Common myeloid progenitor, CD34-positive (primary cell): ENCODE data around the gene CCDC24.

ENCODE experiments used
- CTCF ChIA-PET: fragments of 350-600 bp; sonication (Branson Sonifier 250); formaldehyde crosslinking; loops from one replicate; lab custom pipeline; 2021; ENCODE audit warnings: antibody characterized with exemption; lab: Charles Lee
- POLR2A ChIA-PET: fragments of 350-600 bp; sonication (Branson Sonifier 250); formaldehyde crosslinking; loops from one replicate; lab custom pipeline; 2021; ENCODE audit warnings: antibody characterized with exemption; lab: Charles Lee
- DNase-seq, 3 donors: peaks; one replicate each; pipeline versions ENCODE4 v3.0.0 to v3.0.0-alpha.2; 2013
- H3K27ac ChIP-seq, 2 experiments: 1 replicate in 1 of 2; 2 replicates in 1 of 2; pipeline ENCODE4 v1.7.0; 2013; ENCODE audit warnings: inconsistent platforms in 2 of 2, low read length in 2 of 2, mild to moderate bottlenecking in 2 of 2, low read depth in 1 of 2, moderate library complexity in 1 of 2; ENCODE audit not compliant: severe bottlenecking in 2 of 2, insufficient read depth in 1 of 2, poor library complexity in 1 of 2
- H3K27me3 ChIP-seq, 5 experiments: replicated peaks in 2 of 5; 1 replicate in 3 of 5; 2 replicates in 2 of 5; pipeline versions ENCODE4 v1.6.1 to v1.7.0; 2013; ENCODE audit warnings: low read length in 4 of 5, mild to moderate bottlenecking in 2 of 5, moderate library complexity in 2 of 5, inconsistent platforms in 1 of 5; ENCODE audit not compliant: insufficient read depth in 5 of 5, control insufficient read depth in 4 of 5
- H3K36me3 ChIP-seq, 4 experiments: 1 replicate in 2 of 4; 2 replicates in 2 of 4; pipeline versions ENCODE4 v1.6.1 to v1.7.0; 2013; ENCODE audit warnings: low read length in 3 of 4, control low read depth in 1 of 4, mild to moderate bottlenecking in 1 of 4; ENCODE audit not compliant: control insufficient read depth in 4 of 4, insufficient read depth in 4 of 4
- H3K4me1 ChIP-seq, 4 experiments: 1 replicate in 3 of 4; 2 replicates in 1 of 4; pipeline versions ENCODE4 v1.6.1 to v1.7.1; 2013; ENCODE audit warnings: low read length in 3 of 4, mild to moderate bottlenecking in 3 of 4, control low read depth in 1 of 4, inconsistent platforms in 1 of 4, moderate library complexity in 1 of 4; ENCODE audit not compliant: control insufficient read depth in 4 of 4, insufficient read depth in 4 of 4; ENCODE audit errors: control extremely low read depth in 1 of 4
- H3K4me3 ChIP-seq, 7 experiments: 1 replicate in 4 of 7; 2 replicates in 3 of 7; pipeline versions ENCODE4 v1.5.1 to v1.7.0; 2013; ENCODE audit warnings: mild to moderate bottlenecking in 7 of 7, low read length in 6 of 7, moderate library complexity in 6 of 7, inconsistent platforms in 2 of 7, low read depth in 2 of 7, control low read depth in 1 of 7; ENCODE audit not compliant: insufficient read depth in 4 of 7, control insufficient read depth in 1 of 7; ENCODE audit errors: extremely low read depth in 1 of 7
- H3K9me3 ChIP-seq, 5 experiments: 1 replicate in 4 of 5; 2 replicates in 1 of 5; pipeline versions ENCODE4 v1.6.1 to v1.7.1; 2013; ENCODE audit warnings: low read length in 4 of 5, mild to moderate bottlenecking in 2 of 5, inconsistent platforms in 1 of 5, low read depth in 1 of 5, moderate library complexity in 1 of 5; ENCODE audit not compliant: control insufficient read depth in 4 of 5, insufficient read depth in 2 of 5; ENCODE audit errors: control extremely low read depth in 1 of 5
- WGBS: methylation state at CpG from one replicate; pipeline ENCODE4 v1.1.5; 2013; ENCODE audit not compliant: insufficient coverage; 5-methylcytosine and 5-hydroxymethylcytosine counted together

The CCDC24 gene

GRCh38 chr1:43979261-43979527 is 12.2 kb upstream of the CCDC24 start:
- no peak for DNase-seq
- Histone ChIP-seq H3K36me3 (peaks cover 2 to 38% (median 17%) of the 10 kb centered on the region in 4 experiments), H3K27ac (no peak overlapping the region), H3K4me3 (peak overlapping the region in 5 of 7 experiments; percentile 37 to 80 (median 61)), H3K4me1 (peaks cover 5 to 49% (median 34%) of the 10 kb centered on the region in 4 experiments), H3K27me3 (no peaks in the 10 kb centered on the region), H3K9me3 (no peaks in the 10 kb centered on the region)
- CTCF ChIA-PET = interaction anchor here (1.1 kb wide), 1 partner anchor 10 kb away, joined by 3 read pairs; no protein-coding TSS in a partner anchor
- POLR2A ChIA-PET = no interaction called here
- WGBS = 0% methylated on average over 43 of the region's 45 CpGs

GRCh38 chr1:43979528-43980254 is 11.7 kb upstream of the CCDC24 start:
- peak in 2 of 3 donors; percentile 15 to 31 for DNase-seq
- H3K27ac ChIP-seq = no peak overlapping the region
- CTCF ChIA-PET = interaction anchor here (1.1 kb wide), 1 partner anchor 10 kb away, joined by 3 read pairs; no protein-coding TSS in a partner anchor
- no peaks in the 10 kb centered on the region for H3K9me3 ChIP-seq
- WGBS = 9% methylated on average over 22 of the region's 45 CpGs
- peaks cover 4 to 45% (median 31%) of the 10 kb centered on the region in 4 experiments for H3K4me1 ChIP-seq
- no peaks in the 10 kb centered on the region for H3K27me3 ChIP-seq
- H3K36me3 ChIP-seq = peaks cover 2 to 43% (median 21%) of the 10 kb centered on the region in 4 experiments
- H3K4me3 ChIP-seq = peak overlapping the region in 6 of 7 experiments; percentile 24 to 80 (median 58)
- POLR2A ChIA-PET = no interaction called here

- POLR2A ChIA-PET = no interaction called here
- Histone ChIP-seq H3K4me1 (peaks cover 4 to 45% (median 29%) of the 10 kb centered on the region in 4 experiments), H3K27ac (no peak overlapping the region), H3K9me3 (no peaks in the 10 kb centered on the region), H3K27me3 (no peaks in the 10 kb centered on the region), H3K4me3 (peak overlapping the region in 3 of 7 experiments; percentile 61 to 80 (median 67)), H3K36me3 (peaks cover 2 to 49% (median 22%) of the 10 kb centered on the region in 4 experiments)
- no peak for DNase-seq
- CTCF ChIA-PET = interaction anchor here (1.1 kb wide), 1 partner anchor 9 kb away, joined by 3 read pairs; no protein-coding TSS in a partner anchor
- 93% methylated on average over 10 of the region's 13 CpGs for WGBS
These were observed 10.9 kb upstream of the CCDC24 start for GRCh38 chr1:43980255-43981134.

GRCh38 chr1:43981135-43981491 is 10.3 kb upstream of the CCDC24 start:
- H3K4me3 ChIP-seq = no peak overlapping the region
- H3K4me1 ChIP-seq = peaks cover 1 to 39% (median 23%) of the 10 kb centered on the region in 4 experiments
- no peak for DNase-seq
- ChIA-PET CTCF (no interaction called here), POLR2A (no interaction called here)
- H3K36me3 ChIP-seq = peaks cover 2 to 54% (median 24%) of the 10 kb centered on the region in 4 experiments
- H3K27me3 ChIP-seq = no peaks in the 10 kb centered on the region
- WGBS = 91% methylated on average over 19 of the region's 20 CpGs
- H3K27ac ChIP-seq = no peak overlapping the region
- H3K9me3 ChIP-seq = no peaks in the 10 kb centered on the region

GRCh38 chr1:43981636-43982035 is 9.8 kb upstream of the CCDC24 start:
- no peaks in the 10 kb centered on the region for H3K9me3 ChIP-seq
- peaks cover 0 to 34% (median 20%) of the 10 kb centered on the region in 4 experiments for H3K4me1 ChIP-seq
- ChIA-PET POLR2A (no interaction called here), CTCF (no interaction called here)
- no peak for DNase-seq
- no peaks in the 10 kb centered on the region for H3K27me3 ChIP-seq
- 96% methylated on average over 11 of the region's 20 CpGs for WGBS
- no peak overlapping the region for H3K4me3 ChIP-seq
- H3K36me3 ChIP-seq = peaks cover 1 to 49% (median 20%) of the 10 kb centered on the region in 4 experiments
- H3K27ac ChIP-seq = no peak overlapping the region

GRCh38 chr1:43982241-43982640 is 9.2 kb upstream of the CCDC24 start:
- Histone ChIP-seq H3K27me3 (no peaks in the 10 kb centered on the region), H3K9me3 (no peaks in the 10 kb centered on the region), H3K4me3 (no peak overlapping the region), H3K4me1 (peaks cover 0 to 28% (median 19%) of the 10 kb centered on the region in 4 experiments), H3K36me3 (peaks cover 0 to 43% (median 15%) of the 10 kb centered on the region in 4 experiments), H3K27ac (no peak overlapping the region)
- no peak for DNase-seq
- ChIA-PET CTCF (no interaction called here), POLR2A (no interaction called here)
- WGBS = 95% methylated on average over 5 of the region's 8 CpGs
